Measurements from ENCODE around the gene BHLHA15. TPM values are rescaled to one million over a fixed set of nuclear protein-coding genes. Genes with fewer than 3 reads are reported as not detected.

Gene BHLHA15
- total and polyA plus RNA-seq, 2 experiments from 2014 or later = 0.39 to 2.3 TPM

DNA sequence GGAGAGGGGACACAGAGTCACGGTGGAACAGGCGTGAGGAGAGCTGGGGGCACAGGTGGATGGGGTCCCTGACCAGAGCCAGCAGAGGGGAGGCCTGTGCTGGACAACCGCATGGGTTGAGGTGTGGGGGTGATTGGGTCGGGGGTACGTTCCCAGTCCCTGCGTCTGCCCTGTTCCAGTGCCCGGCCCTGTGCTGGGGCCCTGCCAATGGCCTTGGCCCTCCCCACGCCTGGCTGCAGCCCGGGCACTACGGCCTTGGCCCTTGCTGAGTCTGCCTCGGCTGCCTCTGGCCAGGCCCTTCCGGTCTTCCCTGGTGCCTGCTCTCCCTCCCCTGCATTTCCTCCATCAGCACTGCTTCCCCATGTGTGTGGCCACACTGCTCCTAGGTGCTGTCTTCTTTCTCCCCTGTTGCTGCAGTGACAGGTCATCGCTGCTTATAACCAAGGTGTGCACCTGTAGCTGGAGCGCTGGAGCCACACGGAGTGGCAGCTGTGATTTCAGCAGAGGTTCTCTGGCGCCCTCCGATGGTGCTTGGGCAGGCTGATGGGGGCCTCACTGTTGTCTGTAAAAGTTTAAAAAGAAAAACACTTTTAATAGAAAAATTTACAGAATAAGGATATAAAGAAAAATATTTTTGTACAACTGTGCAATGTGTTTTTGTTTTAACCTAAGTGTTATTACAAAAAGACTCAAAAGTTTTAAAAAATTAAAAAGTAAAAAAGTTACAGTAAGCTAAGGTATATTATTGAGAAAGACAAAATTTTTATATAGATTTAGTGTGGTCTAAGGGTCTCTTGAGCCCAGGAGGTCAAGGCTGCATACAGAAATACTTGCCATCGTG lies 45.2 kb upstream of the BHLHA15 start:
- WGBS (ENCODE audit: low lambda C conversion rate, missing lambda C conversion rate) = 71% methylated on average over 16 of the region's 18 CpGs
- no peaks in the 10 kb centered on the region for H3K9me3 ChIP-seq (ENCODE audit: low read depth)
- no peak overlapping the region for H3K27ac ChIP-seq
- no peaks in the 10 kb centered on the region for H3K79me2 ChIP-seq
- no peaks in the 10 kb centered on the region for H3K27me3 ChIP-seq
- TF ChIP-seq, protein P1, sequence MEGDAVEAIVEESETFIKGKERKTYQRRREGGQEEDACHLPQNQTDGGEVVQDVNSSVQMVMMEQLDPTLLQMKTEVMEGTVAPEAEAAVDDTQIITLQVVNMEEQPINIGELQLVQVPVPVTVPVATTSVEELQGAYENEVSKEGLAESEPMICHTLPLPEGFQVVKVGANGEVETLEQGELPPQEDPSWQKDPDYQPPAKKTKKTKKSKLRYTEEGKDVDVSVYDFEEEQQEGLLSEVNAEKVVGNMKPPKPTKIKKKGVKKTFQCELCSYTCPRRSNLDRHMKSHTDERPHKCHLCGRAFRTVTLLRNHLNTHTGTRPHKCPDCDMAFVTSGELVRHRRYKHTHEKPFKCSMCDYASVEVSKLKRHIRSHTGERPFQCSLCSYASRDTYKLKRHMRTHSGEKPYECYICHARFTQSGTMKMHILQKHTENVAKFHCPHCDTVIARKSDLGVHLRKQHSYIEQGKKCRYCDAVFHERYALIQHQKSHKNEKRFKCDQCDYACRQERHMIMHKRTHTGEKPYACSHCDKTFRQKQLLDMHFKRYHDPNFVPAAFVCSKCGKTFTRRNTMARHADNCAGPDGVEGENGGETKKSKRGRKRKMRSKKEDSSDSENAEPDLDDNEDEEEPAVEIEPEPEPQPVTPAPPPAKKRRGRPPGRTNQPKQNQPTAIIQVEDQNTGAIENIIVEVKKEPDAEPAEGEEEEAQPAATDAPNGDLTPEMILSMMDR (IDR thresholded peaks at IDR 0.05; ENCODE audit: poor library complexity) = peak; percentile 68
- no peak for TF ChIP-seq EZH2 (IDR thresholded peaks at IDR 0.05; ENCODE audit: borderline replicate concordance)
- no peak overlapping the region for H3K4me2 ChIP-seq
- no peaks in the 10 kb centered on the region for H4K20me1 ChIP-seq (ENCODE audit: insufficient read depth, poor library complexity, severe bottlenecking)
- DNase-seq (ENCODE audit: low spot score) = peak; percentile 79
- no peaks in the 10 kb centered on the region for H3K9me2 ChIP-seq (replicated peaks; ENCODE audit: insufficient read depth)
- H3K4me1 ChIP-seq (ENCODE audit: insufficient read depth) = no peaks in the 10 kb centered on the region
- H2AFZ ChIP-seq = no peak overlapping the region
- no peak overlapping the region for H3K4me3 ChIP-seq
- H3K36me3 ChIP-seq (replicated peaks; ENCODE audit: insufficient read depth, low read depth) = no peaks in the 10 kb centered on the region

DNA sequence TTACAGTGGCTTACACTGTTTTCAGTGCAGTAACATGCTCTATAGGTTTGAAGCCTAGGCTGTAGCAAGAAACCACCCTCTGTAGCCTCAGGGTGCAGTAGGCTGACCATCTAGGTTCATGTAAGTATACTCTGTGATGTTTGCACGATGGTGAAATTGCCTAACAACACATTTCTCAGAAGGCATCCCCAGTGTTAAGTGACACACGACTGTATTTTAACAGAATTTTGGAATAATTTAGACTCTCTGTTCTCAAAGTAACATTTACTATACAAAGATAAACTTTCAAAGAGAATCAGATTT lies 44.6 kb upstream of the BHLHA15 start:
- no peak overlapping the region for H3K4me2 ChIP-seq
- H3K4me1 ChIP-seq (ENCODE audit: insufficient read depth) = no peaks in the 10 kb centered on the region
- H3K9me2 ChIP-seq (replicated peaks; ENCODE audit: insufficient read depth) = no peaks in the 10 kb centered on the region
- H3K36me3 ChIP-seq (replicated peaks; ENCODE audit: insufficient read depth, low read depth) = no peaks in the 10 kb centered on the region
- no peak for TF ChIP-seq EZH2 (IDR thresholded peaks at IDR 0.05; ENCODE audit: borderline replicate concordance)
- TF ChIP-seq, protein P1 (IDR thresholded peaks at IDR 0.05; ENCODE audit: poor library complexity) = no peak
- TF ChIP-seq EZH2phosphoT487 (IDR thresholded peaks at IDR 0.05; ENCODE audit: low read depth, severe bottlenecking, unreplicated experiment) = no peak
- no peak overlapping the region for H3K4me3 ChIP-seq
- no peaks in the 10 kb centered on the region for H3K9me3 ChIP-seq (ENCODE audit: low read depth)
- no peak for DNase-seq (ENCODE audit: low spot score)
- no peak overlapping the region for H3K27ac ChIP-seq
- WGBS (ENCODE audit: low lambda C conversion rate, missing lambda C conversion rate) = 78% methylated on average over 2 of the region's 2 CpGs
- H4K20me1 ChIP-seq (ENCODE audit: insufficient read depth, poor library complexity, severe bottlenecking) = no peaks in the 10 kb centered on the region
- no peaks in the 10 kb centered on the region for H3K27me3 ChIP-seq
- no peak overlapping the region for H2AFZ ChIP-seq
- no peaks in the 10 kb centered on the region for H3K79me2 ChIP-seq

DNA sequence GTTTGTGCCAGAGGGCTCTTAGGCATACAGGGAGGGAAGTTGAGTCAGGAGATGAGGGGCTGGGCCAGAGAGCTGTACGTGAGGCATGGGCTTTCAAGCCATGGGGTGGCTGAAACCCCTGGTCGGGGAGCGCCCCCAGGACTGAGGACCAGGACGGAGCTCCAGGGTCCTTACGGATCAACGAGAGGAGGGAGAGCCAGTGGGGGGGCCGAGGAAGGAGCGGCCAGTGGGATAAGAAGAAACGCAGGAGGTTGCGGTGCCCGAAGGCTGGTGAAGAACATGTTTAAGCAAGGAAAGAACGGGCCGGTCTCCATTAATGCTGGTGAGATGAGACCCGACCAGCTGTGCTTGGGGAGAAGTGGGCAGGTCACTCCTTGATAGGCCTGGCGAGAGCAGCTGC lies 43.6 kb upstream of the BHLHA15 start:
- H3K9me2 ChIP-seq (replicated peaks; ENCODE audit: insufficient read depth) = no peaks in the 10 kb centered on the region
- H3K79me2 ChIP-seq = no peaks in the 10 kb centered on the region
- no peaks in the 10 kb centered on the region for H4K20me1 ChIP-seq (ENCODE audit: insufficient read depth, poor library complexity, severe bottlenecking)
- TF ChIP-seq EZH2phosphoT487 (IDR thresholded peaks at IDR 0.05; ENCODE audit: low read depth, severe bottlenecking, unreplicated experiment) (no peak), EZH2 (IDR thresholded peaks at IDR 0.05; ENCODE audit: borderline replicate concordance) (no peak)
- TF ChIP-seq, protein P1 (IDR thresholded peaks at IDR 0.05; ENCODE audit: poor library complexity) = no peak
- no peak overlapping the region for H3K27ac ChIP-seq
- no peak overlapping the region for H3K4me2 ChIP-seq
- H3K4me3 ChIP-seq = no peak overlapping the region
- H2AFZ ChIP-seq = no peak overlapping the region
- no peak for DNase-seq (ENCODE audit: low spot score)
- WGBS (ENCODE audit: low lambda C conversion rate, missing lambda C conversion rate) = 97% methylated on average over 15 of the region's 15 CpGs
- H3K27me3 ChIP-seq = no peaks in the 10 kb centered on the region
- H3K36me3 ChIP-seq (replicated peaks; ENCODE audit: insufficient read depth, low read depth) = no peaks in the 10 kb centered on the region
- H3K4me1 ChIP-seq (ENCODE audit: insufficient read depth) = peaks cover 5% of the 10 kb centered on the region
- no peaks in the 10 kb centered on the region for H3K9me3 ChIP-seq (ENCODE audit: low read depth)

Data from hepatocyte (in vitro differentiated cells).